ENCODE measurements around the gene CPEB4. TPM values are rescaled to one million over a fixed set of nuclear protein-coding genes. Genes with fewer than 3 reads are reported as not detected.

The CPEB4 gene
- total RNA-seq, 1 experiment from 2014 or later: 86.7 TPM

- no peak for DNase-seq (ENCODE audit: unreplicated experiment)
- Mint-ChIP-seq H3K36me3 (ENCODE audit: insufficient read depth, unreplicated experiment) (peaks cover 28% of the 10 kb centered on the region), H3K4me3 (ENCODE audit: unreplicated experiment) (peak overlapping the region; percentile 97), H3K27ac (ENCODE audit: low read depth, unreplicated experiment) (peak overlapping the region; percentile 77), H3K9me3 (ENCODE audit: unreplicated experiment) (no peaks in the 10 kb centered on the region), H3K27me3 (ENCODE audit: insufficient read depth, unreplicated experiment) (no peaks in the 10 kb centered on the region), H3K4me1 (ENCODE audit: insufficient read depth, unreplicated experiment) (peaks cover 39% of the 10 kb centered on the region)
- no peak for TF ChIP-seq CTCF (IDR thresholded peaks at IDR 0.05; ENCODE audit: unreplicated experiment)
- ChIA-PET POLR2A (interaction anchor here (0.6 to 10.1 kb wide), 22 partner anchors 8 to 567 kb away, joined by 3 to 176 read pairs (median 6); partner anchors contain the start of gene BOD1), CTCF (interaction anchor here (0.6 to 6.0 kb wide), 8 partner anchors 12 to 276 kb away, joined by 3 to 39 read pairs (median 4); partner anchors contain the start of gene BOD1)
- intact Hi-C loops (cut with micrococcal nuclease): loop anchor here (2.0 kb wide), 2 partner anchors 24 to 110 kb away; no protein-coding TSS in a partner anchor
- no TSS peak for BruUV-seq (replicated peaks)
Measured at GRCh38 chr5:173893192-173893561, 5.0 kb downstream of the CPEB4 start.

GRCh38 chr5:173895401-173896165 is 7.4 kb downstream of the CPEB4 start:
- Mint-ChIP-seq H3K9me3 (ENCODE audit: unreplicated experiment) (no peaks in the 10 kb centered on the region), H3K27me3 (ENCODE audit: insufficient read depth, unreplicated experiment) (no peaks in the 10 kb centered on the region), H3K4me3 (ENCODE audit: unreplicated experiment) (peak overlapping the region; percentile 56), H3K36me3 (ENCODE audit: insufficient read depth, unreplicated experiment) (peaks cover 27% of the 10 kb centered on the region), H3K4me1 (ENCODE audit: insufficient read depth, unreplicated experiment) (peaks cover 25% of the 10 kb centered on the region), H3K27ac (ENCODE audit: low read depth, unreplicated experiment) (peak overlapping the region; percentile 61)
- intact Hi-C loops (cut with micrococcal nuclease): no loop called here
- no peak for DNase-seq (ENCODE audit: unreplicated experiment)
- ChIA-PET CTCF (interaction anchor here (0.8 to 1.6 kb wide), 3 partner anchors 30 to 277 kb away, joined by 4 to 5 read pairs (median 4); no protein-coding TSS in a partner anchor), POLR2A (interaction anchor here (0.6 to 10.1 kb wide), 16 partner anchors 8 to 280 kb away, joined by 3 to 176 read pairs (median 3); partner anchors contain the start of gene CPEB4)
- BruUV-seq (replicated peaks): no TSS peak
- TF ChIP-seq CTCF (IDR thresholded peaks at IDR 0.05; ENCODE audit: unreplicated experiment): no peak

GRCh38 chr5:173896631-173897030 is 8.5 kb downstream of the CPEB4 start:
- CTCF ChIA-PET: interaction anchor here (0.6 to 1.6 kb wide), 8 partner anchors 21 to 484 kb away, joined by 3 to 4 read pairs (median 4); no protein-coding TSS in a partner anchor
- intact Hi-C loops (cut with micrococcal nuclease): no loop called here
- H3K9me3 Mint-ChIP-seq (ENCODE audit: unreplicated experiment): no peaks in the 10 kb centered on the region
- no peak overlapping the region for H3K27ac Mint-ChIP-seq (ENCODE audit: low read depth, unreplicated experiment)
- no TSS peak for BruUV-seq (replicated peaks)
- TF ChIP-seq CTCF (IDR thresholded peaks at IDR 0.05; ENCODE audit: unreplicated experiment): no peak
- H3K36me3 Mint-ChIP-seq (ENCODE audit: insufficient read depth, unreplicated experiment): peaks cover 20% of the 10 kb centered on the region
- no peak overlapping the region for H3K4me3 Mint-ChIP-seq (ENCODE audit: unreplicated experiment)
- DNase-seq (ENCODE audit: unreplicated experiment): no peak
- peaks cover 24% of the 10 kb centered on the region for H3K4me1 Mint-ChIP-seq (ENCODE audit: insufficient read depth, unreplicated experiment)
- POLR2A ChIA-PET: interaction anchor here (0.6 to 10.1 kb wide), 14 partner anchors 8 to 278 kb away, joined by 3 to 176 read pairs (median 4); partner anchors contain the start of gene CPEB4
- H3K27me3 Mint-ChIP-seq (ENCODE audit: insufficient read depth, unreplicated experiment): no peaks in the 10 kb centered on the region

GRCh38 chr5:173901705-173902104 is 13.6 kb downstream of the CPEB4 start:
- H3K9me3 Mint-ChIP-seq (ENCODE audit: unreplicated experiment): no peaks in the 10 kb centered on the region
- no peaks in the 10 kb centered on the region for H3K27me3 Mint-ChIP-seq (ENCODE audit: insufficient read depth, unreplicated experiment)
- intact Hi-C loops (cut with micrococcal nuclease): no loop called here
- no peak for TF ChIP-seq CTCF (IDR thresholded peaks at IDR 0.05; ENCODE audit: unreplicated experiment)
- CTCF ChIA-PET: interaction anchor here (0.5 to 1.4 kb wide), 6 partner anchors 11 to 194 kb away, joined by 3 to 4 read pairs (median 3); no protein-coding TSS in a partner anchor
- H3K4me3 Mint-ChIP-seq (ENCODE audit: unreplicated experiment): no peak overlapping the region
- H3K4me1 Mint-ChIP-seq (ENCODE audit: insufficient read depth, unreplicated experiment): peaks cover 19% of the 10 kb centered on the region
- POLR2A ChIA-PET: interaction anchor here (0.8 to 5.6 kb wide), 10 partner anchors 10 to 286 kb away, joined by 3 to 55 read pairs (median 6); partner anchors contain the start of genes BOD1 and CPEB4
- BruUV-seq (replicated peaks): no TSS peak
- DNase-seq (ENCODE audit: unreplicated experiment): no peak
- H3K36me3 Mint-ChIP-seq (ENCODE audit: insufficient read depth, unreplicated experiment): peaks cover 29% of the 10 kb centered on the region
- peak overlapping the region; percentile 7 for H3K27ac Mint-ChIP-seq (ENCODE audit: low read depth, unreplicated experiment)

All from MCF 10A (cell line).